ENCODE results near the gene B4GALT6. TPM values are rescaled to one million over a fixed set of nuclear protein-coding genes. Genes with fewer than 3 reads are reported as not detected.

B4GALT6 gene
- total RNA-seq, 2 experiments from 2014 or later: 1.7 to 2.4 TPM

GRCh38 chr18:31579375-31579774 is 105.0 kb downstream of the B4GALT6 start:
- Mint-ChIP-seq H3K4me1 (ENCODE audit: low read depth) (no peaks in the 10 kb centered on the region), H3K36me3 (ENCODE audit: low read depth) (no peaks in the 10 kb centered on the region), H3K9me3 (no peaks in the 10 kb centered on the region), H3K27me3 (no peaks in the 10 kb centered on the region), H3K27ac (no peak overlapping the region), H3K4me3 (no peak overlapping the region)
- DNase-seq (no peak), ATAC-seq (no peak)
- TF ChIP-seq CTCF (IDR thresholded peaks at IDR 0.05): no peak
- intact Hi-C loops (cut with micrococcal nuclease): no loop called here
- ChIA-PET POLR2A (no interaction called here), CTCF (interaction anchor here (1.7 kb wide), 1 partner anchor 143 kb away, joined by 6 read pairs; no protein-coding TSS in a partner anchor)

DNA sequence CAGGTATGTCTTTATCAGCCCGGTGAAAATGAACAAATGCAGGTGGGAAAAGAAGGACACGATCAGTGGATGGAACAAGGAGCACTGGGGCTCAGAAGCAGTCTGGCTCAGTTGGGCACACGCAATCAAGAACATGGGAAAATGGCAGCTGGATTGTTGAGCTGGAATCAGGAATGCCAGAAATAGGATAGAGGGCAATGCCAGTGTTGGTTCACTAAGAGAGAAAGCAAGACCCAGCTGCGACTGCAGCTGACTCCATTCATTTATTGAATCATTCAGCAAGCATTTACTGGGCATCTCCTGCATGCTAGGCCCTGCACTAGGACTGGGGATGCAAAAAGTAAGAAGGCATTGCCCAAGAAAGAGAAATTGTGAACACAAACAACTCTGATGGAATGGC is 106.3 kb downstream of the B4GALT6 start:
- Mint-ChIP-seq H3K9me3 (no peaks in the 10 kb centered on the region), H3K36me3 (ENCODE audit: low read depth) (no peaks in the 10 kb centered on the region), H3K27me3 (no peaks in the 10 kb centered on the region), H3K27ac (no peak overlapping the region), H3K4me3 (no peak overlapping the region), H3K4me1 (ENCODE audit: low read depth) (no peaks in the 10 kb centered on the region)
- TF ChIP-seq CTCF (IDR thresholded peaks at IDR 0.05): no peak
- ChIA-PET POLR2A (no interaction called here), CTCF (no interaction called here)
- no peak for ATAC-seq
- intact Hi-C loops (cut with micrococcal nuclease): no loop called here
- DNase-seq: no peak

GRCh38 chr18:31577195-31577594 is 107.2 kb downstream of the B4GALT6 start:
- Mint-ChIP-seq H3K4me1 (ENCODE audit: low read depth) (no peaks in the 10 kb centered on the region), H3K36me3 (ENCODE audit: low read depth) (no peaks in the 10 kb centered on the region), H3K27ac (no peak overlapping the region), H3K27me3 (no peaks in the 10 kb centered on the region), H3K9me3 (no peaks in the 10 kb centered on the region), H3K4me3 (no peak overlapping the region)
- no peak for TF ChIP-seq CTCF (IDR thresholded peaks at IDR 0.05)
- DNase-seq (no peak), ATAC-seq (no peak)
- ChIA-PET POLR2A (no interaction called here), CTCF (no interaction called here)
- intact Hi-C loops (cut with micrococcal nuclease): no loop called here

DNA sequence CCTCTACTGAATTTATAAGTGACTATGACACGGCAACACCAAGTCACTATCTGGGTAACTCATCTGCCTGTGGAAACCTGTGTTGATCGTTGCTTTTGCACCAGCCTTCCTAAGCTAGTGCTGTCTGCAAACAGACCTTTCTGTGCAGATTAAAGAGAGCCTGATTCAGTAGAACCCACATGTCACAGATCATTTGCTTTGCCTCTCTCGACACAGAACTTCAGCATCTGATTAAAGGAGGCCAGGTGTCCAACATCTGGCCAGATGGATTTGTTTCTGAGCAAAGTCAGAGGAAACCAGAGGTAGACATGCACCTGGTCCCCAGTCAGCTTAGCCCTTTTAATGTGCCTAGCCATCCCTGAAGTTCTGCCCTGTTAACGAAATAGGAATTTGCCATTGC is 107.7 kb downstream of the B4GALT6 start:
- CTCF ChIA-PET: interaction anchor here (0.8 kb wide), 1 partner anchor 145 kb away, joined by 3 read pairs; no protein-coding TSS in a partner anchor
- DNase-seq: no peak
- no peak overlapping the region for H3K27ac Mint-ChIP-seq

More for the DNA sequence above, 107.7 kb downstream of the B4GALT6 start:
- H3K4me3 Mint-ChIP-seq: no peak overlapping the region
- TF ChIP-seq CTCF (IDR thresholded peaks at IDR 0.05): no peak
- H3K36me3 Mint-ChIP-seq (ENCODE audit: low read depth): no peaks in the 10 kb centered on the region
- H3K27me3 Mint-ChIP-seq: no peaks in the 10 kb centered on the region
- ATAC-seq: no peak
- POLR2A ChIA-PET: no interaction called here
- H3K4me1 Mint-ChIP-seq (ENCODE audit: low read depth): no peaks in the 10 kb centered on the region
- intact Hi-C loops (cut with micrococcal nuclease): no loop called here
- no peaks in the 10 kb centered on the region for H3K9me3 Mint-ChIP-seq
